Activated naive CD8-positive, alpha-beta T cell treated with anti-CD3 and anti-CD28 coated beads, Interleukin-2, amount 50 U/mL, for 16 hours (primary cell): ENCODE measurements around the gene ABLIM1.

Experiments used
- DNase-seq: peaks from one replicate; pipeline ENCODE4 v3.0.0-alpha.2; 2020; ENCODE audit warnings: low read depth, low spot score

The ABLIM1 gene

GRCh38 chr10:114458955-114459354 lies 199.1 kb downstream of the ABLIM1 start:
- no peak for DNase-seq

- DNase-seq = no peak
Measured at GRCh38 chr10:114458216-114458920, 199.7 kb downstream of the ABLIM1 start.

GRCh38 chr10:114453576-114453975 lies 204.5 kb downstream of the ABLIM1 start:
- no peak for DNase-seq

- DNase-seq = no peak
Measured at GRCh38 chr10:114448897-114449296, 209.2 kb downstream of the ABLIM1 start.

GRCh38 chr10:114445332-114445731 lies 212.7 kb downstream of the ABLIM1 start:
- DNase-seq = no peak

- no peak for DNase-seq
Measured at GRCh38 chr10:114444819-114445218, 213.3 kb downstream of the ABLIM1 start.

GRCh38 chr10:114442091-114442630 lies 215.9 kb downstream of the ABLIM1 start:
- DNase-seq = no peak

- no peak for DNase-seq
Measured at GRCh38 chr10:114441107-114441506, 217.0 kb downstream of the ABLIM1 start.

GRCh38 chr10:114437473-114438292 lies 220.4 kb downstream of the ABLIM1 start:
- DNase-seq = no peak

- DNase-seq = no peak
Measured at GRCh38 chr10:114436941-114437340, 221.1 kb downstream of the ABLIM1 start.

- DNase-seq = no peak
Measured at GRCh38 chr10:114432566-114433093, 225.4 kb downstream of the ABLIM1 start.

GRCh38 chr10:114431414-114432135 lies 226.5 kb downstream of the ABLIM1 start:
- no peak for DNase-seq

GRCh38 chr10:114430688-114431413 lies 227.2 kb downstream of the ABLIM1 start:
- DNase-seq = no peak

- DNase-seq = no peak
Measured at GRCh38 chr10:114429581-114430335, 228.3 kb downstream of the ABLIM1 start.

GRCh38 chr10:114427124-114427852 lies 230.8 kb downstream of the ABLIM1 start:
- no peak for DNase-seq

GRCh38 chr10:114426476-114426875 lies 231.6 kb downstream of the ABLIM1 start:
- no peak for DNase-seq

- DNase-seq = no peak
Measured at GRCh38 chr10:114420811-114421485, 237.1 kb downstream of the ABLIM1 start.

GRCh38 chr10:114418109-114418508 lies 240.0 kb downstream of the ABLIM1 start:
- no peak for DNase-seq
